Stomach (tissue), 4 donors: ENCODE data around the gene ADAM8.

Experiments used
- CTCF ChIP-seq, 7 experiments: fragments of 450-650 bp in 4 of 7; fragments of 200-600 bp in 3 of 7; sonication (generic) in 3 of 7; IDR thresholded peaks; one replicate each; pipeline ENCODE4 v1.5.1; 2016 to 2019; ENCODE audit warnings: antibody characterized with exemption in 7 of 7, control low read depth in 2 of 7, mild to moderate bottlenecking in 1 of 7
- POLR2A ChIP-seq, 4 donors: fragments of 450-650 bp; IDR thresholded peaks; one replicate each; pipeline ENCODE4 v1.6.1; 2016; ENCODE audit warnings: antibody characterized with exemption in 4 of 4, control low read depth in 2 of 4, mild to moderate bottlenecking in 1 of 4, moderate library complexity in 1 of 4
- POLR2AphosphoS5 ChIP-seq, 3 donors: sonication (generic); formaldehyde crosslinking; IDR thresholded peaks; one replicate each; pipeline ENCODE4 v1.6.1; 2016; ENCODE audit warnings: antibody characterized with exemption in 3 of 3

- no peak for TF ChIP-seq CTCF (IDR thresholded peaks at IDR 0.05)
- no peak for TF ChIP-seq POLR2A (IDR thresholded peaks at IDR 0.05)
- no peak for TF ChIP-seq POLR2AphosphoS5 (IDR thresholded peaks at IDR 0.05)
These were observed 980 bp downstream of the ADAM8 start for GRCh38 chr10:133275684-133276092.
